Smooth muscle cell (in vitro differentiated cells): ENCODE measurements around the gene MZT1. TPM values are rescaled to one million over a fixed set of nuclear protein-coding genes. Genes with fewer than 3 reads are reported as not detected.

Experiments
- DNase-seq: peaks from one replicate; lab custom pipeline; 2025; ENCODE audit not compliant: unreplicated experiment; lab: John Stamatoyannopoulos, UW
- H2AFZ ChIP-seq: fragments of 200-600 bp; sonication (generic); 2 replicates; pipeline ENCODE4 v1.6.0; 2016; ENCODE audit warnings: antibody characterized with exemption, low read depth, mild to moderate bottlenecking
- H3F3A ChIP-seq: fragments of 200-600 bp; sonication (generic); 2 replicates; pipeline ENCODE4 v1.6.0; 2017; ENCODE audit warnings: antibody characterized with exemption, low read depth
- H3K27ac ChIP-seq: fragments of 200-600 bp; sonication (generic); 2 replicates; pipeline ENCODE4 v1.5.1; 2016; ENCODE audit warnings: low read depth, mild to moderate bottlenecking
- H3K27me3 ChIP-seq: fragments of 200-600 bp; sonication (generic); 2 replicates; pipeline ENCODE4 v1.6.1; 2016; ENCODE audit warnings: low read depth, mild to moderate bottlenecking
- H3K36me3 ChIP-seq: fragments of 200-600 bp; sonication (generic); 2 replicates; pipeline ENCODE4 v1.5.1; 2016; ENCODE audit warnings: low read depth
- H3K4me1 ChIP-seq: fragments of 200-600 bp; sonication (generic); 2 replicates; pipeline ENCODE4 v1.5.1; 2016; ENCODE audit warnings: low read depth
- H3K4me2 ChIP-seq: fragments of 200-600 bp; sonication (generic); 2 replicates; pipeline ENCODE4 v1.6.0; 2016; ENCODE audit warnings: mild to moderate bottlenecking
- H3K4me3 ChIP-seq: fragments of 200-600 bp; sonication (generic); 2 replicates; pipeline ENCODE4 v1.5.1; 2016; ENCODE audit warnings: mild to moderate bottlenecking
- H3K79me2 ChIP-seq: fragments of 200-600 bp; sonication (generic); 2 replicates; pipeline ENCODE4 v1.6.0; 2016; ENCODE audit warnings: low read depth, mild to moderate bottlenecking
- H3K9ac ChIP-seq: fragments of 200-600 bp; sonication (generic); 2 replicates; pipeline ENCODE4 v1.6.0; 2016; ENCODE audit warnings: low read depth
- H3K9me3 ChIP-seq: fragments of 200-600 bp; sonication (generic); replicated peaks from 2 replicates; pipeline ENCODE4 v1.5.1; 2016; ENCODE audit warnings: low read depth
- H4K20me1 ChIP-seq: fragments of 200-600 bp; sonication (generic); 2 replicates; pipeline ENCODE4 v1.6.0; 2016; ENCODE audit warnings: low read depth
- CTCF ChIP-seq: fragments of 200-600 bp; sonication (generic); IDR thresholded peaks from 2 replicates; pipeline ENCODE4 v1.5.1; 2017; ENCODE audit warnings: borderline replicate concordance, mild to moderate bottlenecking, antibody characterized with exemption; ENCODE audit not compliant: insufficient read depth, poor library complexity, severe bottlenecking
- WGBS: methylation state at CpG from one replicate; pipeline ENCODE4 v1.1.7; 2016; ENCODE audit warnings: low lambda C conversion rate; 5-methylcytosine and 5-hydroxymethylcytosine counted together
- polyA plus RNA-seq: library from polyadenylated mRNA; unstranded; fragments of >200 nt; fragmentation: Nextera tagmentation; extraction: Ambion mirVana; gene quantifications from 2 replicates; pipeline ENCODE4 v1.2.1, GENCODE V29; 2016
- total RNA-seq: library from RNA; depleted of rRNA; stranded (reverse); fragments of >200 nt; gene quantifications from 2 replicates; pipeline ENCODE4 v1.2.3, GENCODE V29; 2014

Gene MZT1, protein sequence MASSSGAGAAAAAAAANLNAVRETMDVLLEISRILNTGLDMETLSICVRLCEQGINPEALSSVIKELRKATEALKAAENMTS
- total RNA-seq (16.8 and 22.5 TPM in 2 replicates), polyA plus RNA-seq (10.3 and 11.9 TPM in 2 replicates)

- Histone ChIP-seq H3K27ac (peak within 1 kb of the TSS; percentile 12), H3K4me3 (peak within 1 kb of the TSS; percentile 92), H3K4me2 (peak within 1 kb of the TSS; percentile 100), H3K4me1 (peaks cover 23% of the 10 kb centered on the region), H3K9ac (peak within 1 kb of the TSS; percentile 68), H3F3A (no peaks in the 10 kb centered on the region), H2AFZ (peak within 1 kb of the TSS; percentile 98), H3K27me3 (no peaks in the 10 kb centered on the region), H4K20me1 (peaks cover 4% of the 10 kb centered on the region), H3K79me2 (peaks cover 69% of the 10 kb centered on the region), H3K9me3 (no peaks in the 10 kb centered on the region), H3K36me3 (no peaks in the 10 kb centered on the region)
- TF ChIP-seq CTCF = no peak
- DNase-seq = peak; percentile 81
- 1% methylated on average over 71 of the region's 71 CpGs for WGBS
Observed at GRCh38 chr13:72727417-72728289, at the start of gene MZT1, which contains the start of gene BORA. Gene MZT1 (minus strand): TSS chr13:72727629. CDS start chr13:72727602, 27 bp downstream. Gene BORA (plus strand): TSS chr13:72727923. CDS start chr13:72728941, 1,018 bp downstream.

GRCh38 chr13:72774019-72774418 is 46.6 kb upstream of the MZT1 start:
- 79% methylated on average over 2 of the region's 2 CpGs for WGBS
- no peak for TF ChIP-seq CTCF
- no peak for DNase-seq
- H3K9me3 ChIP-seq = no peaks in the 10 kb centered on the region
- peaks cover 27% of the 10 kb centered on the region for H4K20me1 ChIP-seq
- H3K27ac ChIP-seq = no peak overlapping the region
- no peaks in the 10 kb centered on the region for H3F3A ChIP-seq
- peaks cover 28% of the 10 kb centered on the region for H3K79me2 ChIP-seq
- H2AFZ ChIP-seq = no peak overlapping the region
- H3K4me1 ChIP-seq = no peaks in the 10 kb centered on the region
- H3K36me3 ChIP-seq = peaks cover 51% of the 10 kb centered on the region
- H3K4me3 ChIP-seq = no peak overlapping the region
- H3K4me2 ChIP-seq = no peak overlapping the region
- no peak overlapping the region for H3K9ac ChIP-seq
- H3K27me3 ChIP-seq = no peaks in the 10 kb centered on the region

- Histone ChIP-seq H3K9me3 (no peaks in the 10 kb centered on the region), H4K20me1 (no peaks in the 10 kb centered on the region), H3K27ac (no peak overlapping the region), H3K4me1 (no peaks in the 10 kb centered on the region), H3K4me3 (no peak overlapping the region), H3K27me3 (no peaks in the 10 kb centered on the region), H3K4me2 (no peak overlapping the region), H3K9ac (no peak overlapping the region), H2AFZ (no peak overlapping the region), H3K36me3 (peaks cover 78% of the 10 kb centered on the region), H3F3A (no peaks in the 10 kb centered on the region), H3K79me2 (no peaks in the 10 kb centered on the region)
- no peak for TF ChIP-seq CTCF
- no peak for DNase-seq
- WGBS = 96% methylated on average over 2 of the region's 2 CpGs
Observed at GRCh38 chr13:72763411-72763810, 36.0 kb upstream of the MZT1 start.
